Nephron (organoid): ENCODE results near the gene SPIRE1.

Experiments used
- H3K27ac Mint-ChIP-seq, 3 experiments: 2 replicates each; pipeline ENCODE4 v1.8.0; 2020; ENCODE audit warnings: mixed read lengths in 3 of 3, mild to moderate bottlenecking in 2 of 3, moderate library complexity in 1 of 3
- H3K27me3 Mint-ChIP-seq: 2 replicates; pipeline ENCODE4 v1.8.0; 2021; ENCODE audit warnings: low read depth, mild to moderate bottlenecking, moderate library complexity, mixed read lengths
- H3K36me3 Mint-ChIP-seq: 2 replicates; pipeline ENCODE4 v1.8.0; 2020; ENCODE audit warnings: low read depth, mixed read lengths
- H3K4me1 Mint-ChIP-seq: 2 replicates; pipeline ENCODE4 v1.8.0; 2020; ENCODE audit warnings: mixed read lengths
- H3K4me3 Mint-ChIP-seq, 3 experiments: 2 replicates each; pipeline ENCODE4 v1.8.0; 2020; ENCODE audit warnings: mild to moderate bottlenecking in 3 of 3, mixed read lengths in 3 of 3, moderate library complexity in 2 of 3
- H3K9me3 Mint-ChIP-seq: 2 replicates; pipeline ENCODE4 v1.8.0; 2020; ENCODE audit warnings: mixed read lengths
- TF ChIP-seq, protein P1 (sequence below), 3 experiments: fragments of 200-600 bp; sonication (generic); IDR thresholded peaks; one replicate each; pipeline ENCODE4 v1.5.0; 2021; ENCODE audit warnings: antibody characterized with exemption in 3 of 3; ENCODE audit not compliant: unreplicated experiment in 3 of 3

Gene SPIRE1

DNA sequence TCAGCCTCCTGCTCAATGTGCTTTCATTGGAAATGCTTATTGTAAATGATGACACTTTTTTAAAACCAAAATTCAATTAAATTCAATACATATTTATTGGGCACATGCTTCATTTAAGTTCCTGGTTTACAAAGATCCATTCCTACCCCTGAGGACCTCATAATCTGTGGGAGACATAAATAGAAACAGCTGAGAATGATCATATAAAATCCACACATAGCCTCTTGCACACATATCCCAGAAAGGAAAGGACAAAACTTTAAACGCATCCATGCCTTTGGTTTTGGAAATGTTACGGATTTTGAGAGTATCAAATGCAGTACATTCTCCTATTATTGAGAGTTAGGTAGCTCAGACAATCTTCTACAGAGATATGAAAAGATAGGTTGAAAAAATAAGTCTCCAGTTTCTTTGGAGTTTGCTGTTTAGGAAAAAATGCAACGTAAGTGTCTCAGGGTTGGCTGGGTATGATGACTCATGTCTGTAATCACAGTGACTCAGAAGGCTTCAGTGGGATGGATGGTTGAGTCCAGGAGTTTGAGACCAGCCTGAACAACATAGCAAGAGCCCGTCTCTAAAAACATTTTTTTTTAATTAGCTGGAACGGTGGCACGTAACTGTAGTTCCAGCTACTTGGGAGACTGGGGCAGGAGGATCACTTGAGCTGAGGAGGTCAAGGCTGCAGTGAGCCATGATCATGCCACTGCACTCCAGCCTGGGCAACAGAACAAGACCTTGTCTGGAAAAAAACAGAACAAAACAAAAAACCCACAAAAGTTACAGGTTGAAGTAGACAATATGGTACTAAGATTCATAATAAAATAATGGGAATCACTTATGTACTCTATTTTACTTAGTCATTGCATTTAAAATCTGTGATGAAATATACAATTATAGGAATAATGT lies 254.1 kb downstream of the SPIRE1 start:
- TF ChIP-seq, protein P1, sequence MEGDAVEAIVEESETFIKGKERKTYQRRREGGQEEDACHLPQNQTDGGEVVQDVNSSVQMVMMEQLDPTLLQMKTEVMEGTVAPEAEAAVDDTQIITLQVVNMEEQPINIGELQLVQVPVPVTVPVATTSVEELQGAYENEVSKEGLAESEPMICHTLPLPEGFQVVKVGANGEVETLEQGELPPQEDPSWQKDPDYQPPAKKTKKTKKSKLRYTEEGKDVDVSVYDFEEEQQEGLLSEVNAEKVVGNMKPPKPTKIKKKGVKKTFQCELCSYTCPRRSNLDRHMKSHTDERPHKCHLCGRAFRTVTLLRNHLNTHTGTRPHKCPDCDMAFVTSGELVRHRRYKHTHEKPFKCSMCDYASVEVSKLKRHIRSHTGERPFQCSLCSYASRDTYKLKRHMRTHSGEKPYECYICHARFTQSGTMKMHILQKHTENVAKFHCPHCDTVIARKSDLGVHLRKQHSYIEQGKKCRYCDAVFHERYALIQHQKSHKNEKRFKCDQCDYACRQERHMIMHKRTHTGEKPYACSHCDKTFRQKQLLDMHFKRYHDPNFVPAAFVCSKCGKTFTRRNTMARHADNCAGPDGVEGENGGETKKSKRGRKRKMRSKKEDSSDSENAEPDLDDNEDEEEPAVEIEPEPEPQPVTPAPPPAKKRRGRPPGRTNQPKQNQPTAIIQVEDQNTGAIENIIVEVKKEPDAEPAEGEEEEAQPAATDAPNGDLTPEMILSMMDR (IDR thresholded peaks at IDR 0.05; ENCODE audit: unreplicated experiment in 3 of 3) = no peak
- Mint-ChIP-seq H3K27ac (peak overlapping the region in 1 of 3 experiments; percentile 17), H3K9me3 (no peaks in the 10 kb centered on the region), H3K4me3 (peak overlapping the region in 1 of 3 experiments; percentile 38), H3K36me3 (no peaks in the 10 kb centered on the region), H3K27me3 (peaks cover 36% of the 10 kb centered on the region), H3K4me1 (peaks cover 24% of the 10 kb centered on the region)

DNA sequence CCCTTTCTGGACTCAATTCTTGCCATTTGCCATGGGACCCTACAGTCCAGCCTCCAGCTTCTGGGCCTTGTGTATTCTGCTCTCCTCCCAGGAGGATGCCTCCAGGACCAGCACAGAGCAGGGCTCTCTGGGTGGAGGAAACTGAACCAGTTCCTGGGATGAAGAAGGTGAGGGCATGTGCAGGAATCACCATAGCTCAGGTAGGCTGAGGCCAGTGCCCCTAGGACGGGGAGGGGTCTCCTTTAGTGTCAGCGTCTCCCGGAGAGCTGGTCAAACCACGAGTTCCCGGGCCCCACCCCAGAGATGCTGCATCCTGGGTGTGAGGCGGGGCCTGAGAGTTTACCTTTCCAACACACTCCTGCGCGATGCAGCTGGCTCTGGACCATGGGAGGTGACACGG lies 256.0 kb downstream of the SPIRE1 start:
- no peak overlapping the region for H3K4me3 Mint-ChIP-seq
- no peaks in the 10 kb centered on the region for H3K36me3 Mint-ChIP-seq
- no peaks in the 10 kb centered on the region for H3K9me3 Mint-ChIP-seq
- TF ChIP-seq, protein P1 (IDR thresholded peaks at IDR 0.05; ENCODE audit: unreplicated experiment in 3 of 3) = no peak
- peaks cover 41% of the 10 kb centered on the region for H3K27me3 Mint-ChIP-seq
- peaks cover 18% of the 10 kb centered on the region for H3K4me1 Mint-ChIP-seq
- no peak overlapping the region for H3K27ac Mint-ChIP-seq

DNA sequence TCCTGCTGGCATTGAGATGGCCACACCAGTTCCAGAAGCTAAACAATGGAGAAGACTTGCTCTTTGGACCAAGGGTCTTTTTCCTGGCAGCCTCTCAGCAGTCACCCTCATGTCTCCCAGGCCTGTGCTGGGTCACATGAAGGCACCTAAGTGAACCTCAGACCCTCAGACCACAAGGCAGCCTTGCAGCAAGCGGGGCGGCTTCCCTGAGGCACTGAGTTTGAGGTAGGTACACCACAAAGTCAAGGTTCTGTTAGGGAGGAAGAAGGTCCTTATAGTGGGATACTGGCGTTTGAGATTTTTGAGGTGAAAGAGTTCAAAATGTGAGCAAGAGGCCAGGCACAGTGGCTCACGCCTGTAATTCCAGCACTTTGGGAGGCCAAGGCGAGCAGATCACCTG lies 258.7 kb downstream of the SPIRE1 start:
- Mint-ChIP-seq H3K9me3 (no peaks in the 10 kb centered on the region), H3K27me3 (peaks cover 24% of the 10 kb centered on the region), H3K4me1 (peaks cover 7% of the 10 kb centered on the region), H3K4me3 (no peak overlapping the region), H3K27ac (no peak overlapping the region), H3K36me3 (no peaks in the 10 kb centered on the region)
- TF ChIP-seq, protein P1 (IDR thresholded peaks at IDR 0.05; ENCODE audit: unreplicated experiment in 3 of 3) = no peak

DNA sequence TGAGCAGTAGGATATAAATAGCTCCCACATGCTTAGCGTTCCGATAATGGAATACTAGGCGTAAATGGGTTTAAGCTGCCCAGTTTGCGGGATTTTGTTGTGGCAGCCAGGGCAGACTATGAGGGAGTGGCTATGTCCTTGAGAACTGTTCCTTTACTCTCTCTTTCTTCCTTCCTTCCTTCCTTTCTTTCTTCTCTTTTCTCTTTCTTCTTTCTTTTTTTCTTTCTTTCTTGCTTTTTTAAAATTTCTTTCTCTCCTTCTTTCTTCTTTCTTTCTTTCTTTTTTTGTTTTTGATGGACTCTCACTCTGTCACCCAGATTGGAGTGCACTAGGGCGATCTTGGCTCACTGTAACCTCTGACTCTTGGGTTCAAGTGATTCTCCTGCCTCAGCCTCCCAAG lies 259.3 kb downstream of the SPIRE1 start:
- no peaks in the 10 kb centered on the region for H3K36me3 Mint-ChIP-seq
- no peak overlapping the region for H3K4me3 Mint-ChIP-seq
- no peaks in the 10 kb centered on the region for H3K9me3 Mint-ChIP-seq
- peaks cover 22% of the 10 kb centered on the region for H3K27me3 Mint-ChIP-seq
- no peak overlapping the region for H3K27ac Mint-ChIP-seq
- TF ChIP-seq, protein P1 (IDR thresholded peaks at IDR 0.05; ENCODE audit: unreplicated experiment in 3 of 3) = no peak
- peaks cover 4% of the 10 kb centered on the region for H3K4me1 Mint-ChIP-seq

DNA sequence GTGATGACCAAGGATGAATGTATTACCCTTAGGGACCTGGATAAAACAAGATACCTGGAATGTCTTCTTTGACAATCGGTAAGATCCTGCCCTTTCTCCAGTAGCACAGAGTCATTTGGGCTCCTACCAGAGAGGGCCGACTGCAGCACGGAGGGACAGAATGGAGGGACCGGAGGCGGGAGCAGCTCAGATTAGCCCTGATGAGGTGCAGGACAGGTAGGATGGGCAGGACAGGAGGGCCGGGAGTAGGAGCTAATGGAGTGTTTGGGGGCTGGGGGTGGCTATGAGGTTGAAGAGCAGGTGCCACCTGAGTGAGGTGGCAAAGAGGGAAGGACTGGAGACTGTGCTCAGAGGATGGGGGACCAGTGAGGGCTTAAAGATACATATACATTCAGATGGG lies 260.1 kb downstream of the SPIRE1 start:
- Mint-ChIP-seq H3K27me3 (peaks cover 19% of the 10 kb centered on the region), H3K27ac (no peak overlapping the region), H3K36me3 (no peaks in the 10 kb centered on the region), H3K4me1 (no peaks in the 10 kb centered on the region), H3K9me3 (no peaks in the 10 kb centered on the region), H3K4me3 (no peak overlapping the region)
- TF ChIP-seq, protein P1 (IDR thresholded peaks at IDR 0.05; ENCODE audit: unreplicated experiment in 3 of 3) = no peak

DNA sequence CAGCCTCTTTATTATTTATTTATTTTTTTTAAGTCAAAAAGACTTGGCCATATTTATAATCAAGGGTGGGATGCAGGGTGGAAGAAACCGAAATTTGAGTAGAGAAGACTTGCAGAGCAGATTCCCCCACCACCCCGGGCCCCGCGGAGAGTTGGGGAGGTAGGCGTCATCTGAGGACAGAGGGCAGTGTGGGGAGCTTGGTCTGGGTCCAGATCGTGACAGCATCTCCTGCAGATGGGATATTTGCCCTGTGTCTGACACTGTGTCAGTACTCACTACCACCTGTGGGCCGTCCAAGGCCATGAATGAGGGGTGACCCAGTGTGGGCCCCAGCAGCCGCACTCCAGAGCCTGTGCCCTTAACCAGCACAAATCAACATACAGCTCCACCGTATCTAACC lies 260.7 kb downstream of the SPIRE1 start:
- no peaks in the 10 kb centered on the region for H3K9me3 Mint-ChIP-seq
- H3K4me3 Mint-ChIP-seq = no peak overlapping the region
- TF ChIP-seq, protein P1 (IDR thresholded peaks at IDR 0.05; ENCODE audit: unreplicated experiment in 3 of 3) = no peak
- H3K4me1 Mint-ChIP-seq = no peaks in the 10 kb centered on the region
- no peak overlapping the region for H3K27ac Mint-ChIP-seq
- H3K27me3 Mint-ChIP-seq = peaks cover 14% of the 10 kb centered on the region
- H3K36me3 Mint-ChIP-seq = no peaks in the 10 kb centered on the region
